ENCODE results near the gene TMEM158. TPM values are rescaled to one million over a fixed set of nuclear protein-coding genes. Genes with fewer than 3 reads are reported as not detected.
A peak's percentile ranks its signal among the peaks of the same experiment; 100 is the strongest.

The TMEM158 gene
- total RNA-seq, 1 experiment from 2014 or later: not detected

DNA sequence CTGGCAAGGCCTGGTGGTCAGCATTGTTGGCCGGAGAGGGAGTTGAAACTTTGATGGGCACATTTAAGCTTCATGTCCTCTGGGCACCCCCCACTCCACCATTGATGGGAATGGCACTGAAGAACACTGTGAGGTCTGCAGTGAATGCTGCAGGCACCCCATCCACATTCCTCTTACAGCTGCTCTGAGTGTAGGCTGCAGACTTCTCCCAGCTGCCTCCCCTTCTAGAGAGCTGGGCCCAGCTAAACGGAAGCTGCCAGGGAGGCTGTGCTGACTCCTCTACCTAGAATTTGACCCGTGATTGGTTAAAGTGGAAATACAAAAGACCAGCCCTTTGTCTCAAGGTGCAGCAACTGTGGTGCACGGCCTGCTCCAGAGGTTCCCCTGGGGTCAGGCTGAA is 10.6 kb downstream of the TMEM158 start:
- no peaks in the 10 kb centered on the region for H4K20me1 ChIP-seq (ENCODE audit: insufficient read depth, low read depth, low read length)
- H3K4me1 ChIP-seq (ENCODE audit: low read length): no peaks in the 10 kb centered on the region
- H3K9me3 ChIP-seq (ENCODE audit: low read length): no peaks in the 10 kb centered on the region
- H2AFZ ChIP-seq (ENCODE audit: low read length): no peak overlapping the region
- no peak overlapping the region for H3K9ac ChIP-seq (ENCODE audit: low read length)
- no peak overlapping the region for H3K4me3 ChIP-seq (ENCODE audit: low read length)
- H3K4me2 ChIP-seq (ENCODE audit: low read depth, low read length, poor library complexity, severe bottlenecking): no peak overlapping the region
- no peaks in the 10 kb centered on the region for H3K36me3 ChIP-seq (ENCODE audit: insufficient read depth, low read length)
- no peaks in the 10 kb centered on the region for H3K79me2 ChIP-seq (ENCODE audit: low read length)
- no peaks in the 10 kb centered on the region for H3K27me3 ChIP-seq (ENCODE audit: low read length)
- H3K9me2 ChIP-seq (replicated peaks; ENCODE audit: insufficient read depth, low read length): no peaks in the 10 kb centered on the region
- no peak for DNase-seq
- H3K27ac ChIP-seq (ENCODE audit: low read length): no peak overlapping the region

DNA sequence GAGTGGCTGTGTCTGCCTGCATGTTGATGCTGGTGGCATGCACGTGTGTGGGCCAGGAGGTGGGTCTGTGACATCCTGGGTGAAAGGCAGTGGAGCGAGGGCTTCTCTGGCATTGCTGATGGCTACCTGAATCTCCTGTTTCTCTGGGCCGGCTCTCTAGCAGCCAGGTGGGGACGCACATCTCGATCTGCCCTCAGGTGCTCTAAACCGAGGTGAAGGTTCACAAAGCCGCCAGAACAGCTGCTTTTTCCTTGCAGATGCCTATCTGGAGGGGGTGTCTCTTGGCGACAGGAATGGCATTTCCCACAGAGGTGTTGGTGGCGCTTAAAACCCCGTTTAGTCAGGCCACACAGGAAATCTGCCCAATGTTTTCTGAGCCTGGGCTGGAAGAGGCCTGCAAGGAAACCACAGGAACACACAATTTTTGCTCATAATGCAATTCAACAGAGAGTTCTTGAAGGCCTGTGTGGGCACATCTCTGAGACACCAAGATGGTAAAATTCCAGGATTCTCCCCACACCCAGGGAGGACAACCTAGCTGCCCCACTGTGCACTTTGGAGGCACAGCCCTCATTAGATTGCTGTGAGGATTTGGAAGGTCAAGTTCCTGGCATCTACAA is 11.9 kb downstream of the TMEM158 start:
- Histone ChIP-seq H3K27me3 (ENCODE audit: low read length) (no peaks in the 10 kb centered on the region), H3K9ac (ENCODE audit: low read length) (no peak overlapping the region), H2AFZ (ENCODE audit: low read length) (no peak overlapping the region), H4K20me1 (ENCODE audit: insufficient read depth, low read depth, low read length) (no peaks in the 10 kb centered on the region), H3K4me2 (ENCODE audit: low read depth, low read length, poor library complexity, severe bottlenecking) (no peak overlapping the region), H3K9me3 (ENCODE audit: low read length) (no peaks in the 10 kb centered on the region), H3K4me3 (ENCODE audit: low read length) (no peak overlapping the region), H3K27ac (ENCODE audit: low read length) (no peak overlapping the region), H3K4me1 (ENCODE audit: low read length) (no peaks in the 10 kb centered on the region), H3K79me2 (ENCODE audit: low read length) (no peaks in the 10 kb centered on the region), H3K36me3 (ENCODE audit: insufficient read depth, low read length) (no peaks in the 10 kb centered on the region), H3K9me2 (replicated peaks; ENCODE audit: insufficient read depth, low read length) (no peaks in the 10 kb centered on the region)
- DNase-seq: no peak

DNA sequence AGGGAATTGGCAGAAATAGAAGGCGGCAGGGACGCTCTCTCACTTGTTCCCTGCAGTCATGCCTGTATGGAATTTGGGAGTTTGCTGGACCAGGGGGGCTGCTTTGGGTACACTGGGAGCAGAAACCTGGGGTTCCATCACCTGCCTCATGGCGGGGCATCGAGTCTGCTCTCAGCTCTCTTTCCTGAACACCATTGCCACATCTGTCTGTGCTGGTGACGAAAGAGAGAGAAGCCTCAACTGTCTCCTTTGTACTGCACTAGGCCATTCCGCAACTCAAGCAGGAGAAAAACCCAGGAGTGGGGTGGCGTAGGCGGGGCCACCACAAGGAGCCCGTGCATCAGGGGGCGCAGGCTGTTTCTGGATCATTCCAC is 14.0 kb downstream of the TMEM158 start:
- no peak overlapping the region for H2AFZ ChIP-seq (ENCODE audit: low read length)
- no peaks in the 10 kb centered on the region for H4K20me1 ChIP-seq (ENCODE audit: insufficient read depth, low read depth, low read length)
- H3K79me2 ChIP-seq (ENCODE audit: low read length): no peaks in the 10 kb centered on the region
- H3K9me2 ChIP-seq (replicated peaks; ENCODE audit: insufficient read depth, low read length): no peaks in the 10 kb centered on the region
- no peak for DNase-seq
- peaks cover 5% of the 10 kb centered on the region for H3K4me1 ChIP-seq (ENCODE audit: low read length)
- no peaks in the 10 kb centered on the region for H3K36me3 ChIP-seq (ENCODE audit: insufficient read depth, low read length)
- H3K4me2 ChIP-seq (ENCODE audit: low read depth, low read length, poor library complexity, severe bottlenecking): no peak overlapping the region
- H3K9ac ChIP-seq (ENCODE audit: low read length): no peak overlapping the region
- no peak overlapping the region for H3K4me3 ChIP-seq (ENCODE audit: low read length)
- H3K9me3 ChIP-seq (ENCODE audit: low read length): no peaks in the 10 kb centered on the region
- H3K27me3 ChIP-seq (ENCODE audit: low read length): no peaks in the 10 kb centered on the region
- no peak overlapping the region for H3K27ac ChIP-seq (ENCODE audit: low read length)

DNA sequence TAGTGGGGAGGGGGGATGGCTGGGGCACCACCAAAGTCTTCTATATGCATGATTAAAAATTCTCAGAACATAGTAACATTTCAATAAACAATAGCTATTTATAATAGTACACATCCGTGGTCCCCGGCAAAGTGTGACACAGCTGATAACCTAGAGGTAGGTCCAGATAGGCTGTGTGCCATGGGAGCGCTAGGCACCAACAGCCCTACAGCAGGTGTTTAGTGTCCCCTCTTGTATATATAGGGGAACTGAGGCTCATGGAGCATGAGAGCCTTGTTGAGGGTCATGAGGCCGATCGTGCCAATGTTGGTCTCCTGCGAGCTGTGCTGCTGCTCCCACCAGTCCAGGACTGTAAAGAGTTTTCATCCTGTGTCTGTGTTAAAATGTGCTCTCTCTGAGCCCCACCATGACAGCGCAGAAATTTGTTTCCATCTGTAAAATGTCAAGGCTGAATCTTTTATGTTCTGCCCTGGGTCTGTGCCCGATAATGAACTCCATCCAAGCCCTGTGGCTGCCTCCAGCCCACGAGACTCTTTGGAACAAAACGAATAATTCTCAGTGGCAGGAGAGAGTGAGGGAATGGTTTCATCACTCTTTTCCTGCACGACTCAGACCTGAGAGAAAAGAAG is 14.5 kb downstream of the TMEM158 start:
- Histone ChIP-seq H3K27me3 (ENCODE audit: low read length) (no peaks in the 10 kb centered on the region), H3K9me2 (replicated peaks; ENCODE audit: insufficient read depth, low read length) (no peaks in the 10 kb centered on the region), H3K9ac (ENCODE audit: low read length) (no peak overlapping the region), H2AFZ (ENCODE audit: low read length) (no peak overlapping the region), H3K4me1 (ENCODE audit: low read length) (peaks cover 5% of the 10 kb centered on the region), H3K79me2 (ENCODE audit: low read length) (no peaks in the 10 kb centered on the region), H4K20me1 (ENCODE audit: insufficient read depth, low read depth, low read length) (no peaks in the 10 kb centered on the region), H3K36me3 (ENCODE audit: insufficient read depth, low read length) (no peaks in the 10 kb centered on the region), H3K4me3 (ENCODE audit: low read length) (no peak overlapping the region), H3K4me2 (ENCODE audit: low read depth, low read length, poor library complexity, severe bottlenecking) (no peak overlapping the region), H3K27ac (ENCODE audit: low read length) (no peak overlapping the region), H3K9me3 (ENCODE audit: low read length) (no peaks in the 10 kb centered on the region)
- no peak for DNase-seq

DNA sequence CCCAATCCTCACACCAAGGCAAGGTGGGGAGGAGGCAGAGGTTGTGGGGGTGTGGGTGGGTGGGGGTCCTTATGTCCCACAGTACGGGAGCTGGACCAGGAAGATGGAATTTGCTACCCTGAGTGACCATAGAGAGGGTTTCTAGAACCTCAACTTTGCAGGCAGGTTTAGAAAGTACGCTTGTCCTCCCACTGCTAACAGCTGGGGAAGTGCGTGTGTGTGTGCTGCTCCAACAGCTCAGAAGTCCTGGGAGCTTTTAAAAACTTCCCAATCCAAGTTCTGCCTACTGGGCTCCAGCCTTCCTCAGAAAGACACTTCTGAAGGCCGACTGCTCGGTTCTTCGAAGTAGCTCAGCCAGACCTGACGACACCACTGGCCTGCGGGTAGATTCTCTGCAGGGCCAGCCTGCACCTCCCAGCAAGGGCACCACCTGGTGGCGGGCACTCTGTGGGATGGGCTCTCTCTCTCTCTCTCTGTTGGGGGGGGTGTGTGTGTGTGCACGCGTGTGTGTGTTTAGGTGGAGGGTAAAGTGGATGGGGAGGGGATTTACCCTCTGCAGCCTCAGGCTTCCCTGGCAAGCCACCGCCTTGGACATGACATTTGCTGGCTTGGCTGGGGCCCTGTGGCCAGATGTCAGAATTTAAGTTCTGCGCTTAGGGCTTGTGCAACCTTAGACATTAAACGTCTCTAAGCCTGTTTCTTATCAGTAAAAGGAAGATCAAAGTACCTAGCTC is 15.6 kb downstream of the TMEM158 start:
- no peaks in the 10 kb centered on the region for H3K9me3 ChIP-seq (ENCODE audit: low read length)
- H3K27ac ChIP-seq (ENCODE audit: low read length): no peak overlapping the region
- H3K79me2 ChIP-seq (ENCODE audit: low read length): no peaks in the 10 kb centered on the region
- no peaks in the 10 kb centered on the region for H3K27me3 ChIP-seq (ENCODE audit: low read length)
- no peak overlapping the region for H3K9ac ChIP-seq (ENCODE audit: low read length)
- H3K4me2 ChIP-seq (ENCODE audit: low read depth, low read length, poor library complexity, severe bottlenecking): no peak overlapping the region
- no peaks in the 10 kb centered on the region for H3K36me3 ChIP-seq (ENCODE audit: insufficient read depth, low read length)
- no peaks in the 10 kb centered on the region for H4K20me1 ChIP-seq (ENCODE audit: insufficient read depth, low read depth, low read length)
- no peak overlapping the region for H2AFZ ChIP-seq (ENCODE audit: low read length)
- H3K4me3 ChIP-seq (ENCODE audit: low read length): no peak overlapping the region
- DNase-seq: peak; percentile 87
- H3K4me1 ChIP-seq (ENCODE audit: low read length): peaks cover 5% of the 10 kb centered on the region
- H3K9me2 ChIP-seq (replicated peaks; ENCODE audit: insufficient read depth, low read length): no peaks in the 10 kb centered on the region

DNA sequence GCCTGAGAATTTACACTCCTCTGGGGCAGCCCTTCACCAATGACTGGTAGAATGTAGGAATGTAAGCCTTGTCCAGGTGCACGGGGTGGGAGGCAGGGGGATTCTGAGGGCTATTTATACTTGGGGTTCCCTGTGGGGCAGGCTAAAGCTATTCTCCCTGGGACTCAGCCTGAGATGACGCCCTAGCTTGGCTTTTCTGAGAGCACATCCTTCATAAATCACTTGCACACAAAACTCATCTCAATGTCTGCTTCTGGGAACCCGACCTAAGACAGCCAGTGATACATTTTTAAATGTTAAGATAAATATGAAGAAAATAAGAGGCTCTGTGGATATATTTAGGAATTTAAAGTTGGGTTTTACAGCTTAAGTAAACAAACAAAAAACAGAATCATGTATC is 16.6 kb downstream of the TMEM158 start:
- no peak overlapping the region for H3K9ac ChIP-seq (ENCODE audit: low read length)
- H3K36me3 ChIP-seq (ENCODE audit: insufficient read depth, low read length): no peaks in the 10 kb centered on the region
- H4K20me1 ChIP-seq (ENCODE audit: insufficient read depth, low read depth, low read length): no peaks in the 10 kb centered on the region
- H3K27ac ChIP-seq (ENCODE audit: low read length): no peak overlapping the region
- no peak for DNase-seq
- no peaks in the 10 kb centered on the region for H3K9me2 ChIP-seq (replicated peaks; ENCODE audit: insufficient read depth, low read length)
- H2AFZ ChIP-seq (ENCODE audit: low read length): no peak overlapping the region
- H3K4me3 ChIP-seq (ENCODE audit: low read length): no peak overlapping the region
- no peaks in the 10 kb centered on the region for H3K27me3 ChIP-seq (ENCODE audit: low read length)
- no peaks in the 10 kb centered on the region for H3K79me2 ChIP-seq (ENCODE audit: low read length)
- no peak overlapping the region for H3K4me2 ChIP-seq (ENCODE audit: low read depth, low read length, poor library complexity, severe bottlenecking)
- no peaks in the 10 kb centered on the region for H3K9me3 ChIP-seq (ENCODE audit: low read length)
- H3K4me1 ChIP-seq (ENCODE audit: low read length): peaks cover 9% of the 10 kb centered on the region

DNA sequence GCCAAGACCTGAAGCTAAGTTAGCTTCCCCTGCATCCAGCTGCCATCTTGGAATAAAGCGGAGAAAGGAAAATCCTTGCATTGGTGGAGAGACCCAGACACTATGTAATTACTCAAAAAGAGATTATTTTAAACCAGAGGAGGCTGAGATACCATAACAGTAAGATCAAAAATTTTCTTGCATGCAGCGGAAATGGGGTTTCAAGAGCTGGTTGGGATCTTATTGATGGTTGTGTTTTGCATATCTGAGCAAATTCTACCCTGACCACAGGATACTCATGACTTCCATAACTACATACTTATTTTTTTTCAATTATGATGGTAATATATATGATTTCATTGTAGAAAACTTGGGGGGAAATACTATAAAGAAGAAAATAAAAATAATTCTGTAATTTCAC is 17.5 kb downstream of the TMEM158 start:
- Histone ChIP-seq H4K20me1 (ENCODE audit: insufficient read depth, low read depth, low read length) (no peaks in the 10 kb centered on the region), H3K9me2 (replicated peaks; ENCODE audit: insufficient read depth, low read length) (no peaks in the 10 kb centered on the region), H3K36me3 (ENCODE audit: insufficient read depth, low read length) (no peaks in the 10 kb centered on the region), H3K79me2 (ENCODE audit: low read length) (no peaks in the 10 kb centered on the region), H3K9me3 (ENCODE audit: low read length) (no peaks in the 10 kb centered on the region), H3K27ac (ENCODE audit: low read length) (no peak overlapping the region), H3K27me3 (ENCODE audit: low read length) (no peaks in the 10 kb centered on the region), H2AFZ (ENCODE audit: low read length) (no peak overlapping the region), H3K4me1 (ENCODE audit: low read length) (peaks cover 9% of the 10 kb centered on the region), H3K9ac (ENCODE audit: low read length) (no peak overlapping the region), H3K4me3 (ENCODE audit: low read length) (no peak overlapping the region), H3K4me2 (ENCODE audit: low read depth, low read length, poor library complexity, severe bottlenecking) (no peak overlapping the region)
- no peak for DNase-seq

DNA sequence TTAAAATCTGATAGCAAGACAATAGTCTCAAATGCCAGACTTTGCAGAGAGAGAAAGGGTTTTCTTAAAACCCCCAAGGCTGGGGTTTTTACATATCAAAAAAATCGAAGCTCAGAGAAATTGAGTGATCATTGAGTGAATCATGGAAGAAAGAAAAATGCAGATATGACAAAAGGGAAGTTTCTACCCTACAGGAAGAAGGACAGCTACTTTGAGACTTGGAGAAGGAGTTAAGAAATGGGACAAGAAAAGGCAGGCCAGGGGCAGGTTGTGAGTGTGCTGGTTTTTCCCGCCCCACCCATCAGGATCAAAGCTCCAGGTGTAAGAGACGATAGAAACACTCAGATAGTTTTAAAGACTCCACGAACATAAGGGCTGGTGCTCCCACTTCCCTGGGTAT is 18.6 kb downstream of the TMEM158 start:
- no peak overlapping the region for H2AFZ ChIP-seq (ENCODE audit: low read length)
- H3K4me2 ChIP-seq (ENCODE audit: low read depth, low read length, poor library complexity, severe bottlenecking): no peak overlapping the region
- no peak overlapping the region for H3K9ac ChIP-seq (ENCODE audit: low read length)
- H3K27me3 ChIP-seq (ENCODE audit: low read length): no peaks in the 10 kb centered on the region
- no peak overlapping the region for H3K4me3 ChIP-seq (ENCODE audit: low read length)
- no peak for DNase-seq
- no peaks in the 10 kb centered on the region for H3K36me3 ChIP-seq (ENCODE audit: insufficient read depth, low read length)
- H3K9me2 ChIP-seq (replicated peaks; ENCODE audit: insufficient read depth, low read length): no peaks in the 10 kb centered on the region
- H3K4me1 ChIP-seq (ENCODE audit: low read length): peaks cover 9% of the 10 kb centered on the region
- H4K20me1 ChIP-seq (ENCODE audit: insufficient read depth, low read depth, low read length): no peaks in the 10 kb centered on the region
- H3K27ac ChIP-seq (ENCODE audit: low read length): no peak overlapping the region
- H3K9me3 ChIP-seq (ENCODE audit: low read length): no peaks in the 10 kb centered on the region
- no peaks in the 10 kb centered on the region for H3K79me2 ChIP-seq (ENCODE audit: low read length)

Measured in Karpas-422 (cell line).